Mucosa of descending colon (tissue), 3 donors: ENCODE measurements around the gene DIRAS1. TPM values are rescaled to one million over a fixed set of nuclear protein-coding genes. Genes with fewer than 3 reads are reported as not detected.

ENCODE experiments used
- ATAC-seq: fragments of 200-7000 bp; cut with Tn5 transposase; one replicate; pipeline ENCODE4 v1.9.1; 2020; ENCODE audit warnings: mild to moderate bottlenecking, moderate library complexity
- DNase-seq, 3 donors: peaks; one replicate each; pipeline ENCODE4 v3.0.0-alpha.2; 2020
- H3K36me3 ChIP-seq: fragments of 200-600 bp; one replicate; pipeline ENCODE4 v1.8.0; 2021; ENCODE audit warnings: low read depth, mild to moderate bottlenecking
- H3K4me1 ChIP-seq: fragments of 200-600 bp; one replicate; pipeline ENCODE4 v1.8.0; 2021; ENCODE audit warnings: low read depth, mild to moderate bottlenecking
- H3K4me3 ChIP-seq: fragments of 200-600 bp; one replicate; pipeline ENCODE4 v1.8.0; 2021; ENCODE audit warnings: mild to moderate bottlenecking
- H3K9me3 ChIP-seq: fragments of 200-600 bp; one replicate; pipeline ENCODE4 v1.8.0; 2021; ENCODE audit warnings: mild to moderate bottlenecking
- intact Hi-C, 2 donors: fragments of 100-400 bp; cut with DNase I in 1 of 2; cut with micrococcal nuclease in 1 of 2; formaldehyde crosslinking; loops; one replicate each; pipeline versions ENCODE4 v1.11.0 to v1.11.1; 2022; cut with DNase I, micrococcal nuclease
- total RNA-seq, 3 donors: library from RNA; stranded (reverse); fragmentation: NEBNext Ultra II Directional in 2 of 3; extraction: Animal tissue kit (Norgen Biotek cat#: 25700) in 2 of 3; gene quantifications; one replicate each; pipeline versions ENCODE4 v1.2.1 to v1.2.4, GENCODE V29; 2021 to 2023
- TF ChIP-seq, protein P1 (sequence below): fragments of 200-600 bp; IDR thresholded peaks from one replicate; pipeline ENCODE4 v1.8.0; 2022; ENCODE audit warnings: antibody characterized with exemption, mild to moderate bottlenecking
- donor health status: DM: no; HTN: no; CAD: no; lungs with moderate emphysema.
- donor health status: DM: no; HTN: no; CAD: no.
- donor health status: DM: no; HTN: yes; CAD: no.

The DIRAS1 gene
- total RNA-seq, 3 donors from 2014 or later, result 0.20 to 1.7 (median 0.80) TPM

- intact Hi-C loops, result no loop called here
- H3K4me3 ChIP-seq, result no peak overlapping the region
- no peak for ATAC-seq
- no peaks in the 10 kb centered on the region for H3K9me3 ChIP-seq
- TF ChIP-seq, protein P1, sequence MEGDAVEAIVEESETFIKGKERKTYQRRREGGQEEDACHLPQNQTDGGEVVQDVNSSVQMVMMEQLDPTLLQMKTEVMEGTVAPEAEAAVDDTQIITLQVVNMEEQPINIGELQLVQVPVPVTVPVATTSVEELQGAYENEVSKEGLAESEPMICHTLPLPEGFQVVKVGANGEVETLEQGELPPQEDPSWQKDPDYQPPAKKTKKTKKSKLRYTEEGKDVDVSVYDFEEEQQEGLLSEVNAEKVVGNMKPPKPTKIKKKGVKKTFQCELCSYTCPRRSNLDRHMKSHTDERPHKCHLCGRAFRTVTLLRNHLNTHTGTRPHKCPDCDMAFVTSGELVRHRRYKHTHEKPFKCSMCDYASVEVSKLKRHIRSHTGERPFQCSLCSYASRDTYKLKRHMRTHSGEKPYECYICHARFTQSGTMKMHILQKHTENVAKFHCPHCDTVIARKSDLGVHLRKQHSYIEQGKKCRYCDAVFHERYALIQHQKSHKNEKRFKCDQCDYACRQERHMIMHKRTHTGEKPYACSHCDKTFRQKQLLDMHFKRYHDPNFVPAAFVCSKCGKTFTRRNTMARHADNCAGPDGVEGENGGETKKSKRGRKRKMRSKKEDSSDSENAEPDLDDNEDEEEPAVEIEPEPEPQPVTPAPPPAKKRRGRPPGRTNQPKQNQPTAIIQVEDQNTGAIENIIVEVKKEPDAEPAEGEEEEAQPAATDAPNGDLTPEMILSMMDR, result no peak
- peaks cover 4% of the 10 kb centered on the region for H3K4me1 ChIP-seq
- DNase-seq, result no peak
- no peaks in the 10 kb centered on the region for H3K36me3 ChIP-seq
Observed at GRCh38 chr19:2691951-2692350, 29.2 kb downstream of the DIRAS1 start.

DNA sequence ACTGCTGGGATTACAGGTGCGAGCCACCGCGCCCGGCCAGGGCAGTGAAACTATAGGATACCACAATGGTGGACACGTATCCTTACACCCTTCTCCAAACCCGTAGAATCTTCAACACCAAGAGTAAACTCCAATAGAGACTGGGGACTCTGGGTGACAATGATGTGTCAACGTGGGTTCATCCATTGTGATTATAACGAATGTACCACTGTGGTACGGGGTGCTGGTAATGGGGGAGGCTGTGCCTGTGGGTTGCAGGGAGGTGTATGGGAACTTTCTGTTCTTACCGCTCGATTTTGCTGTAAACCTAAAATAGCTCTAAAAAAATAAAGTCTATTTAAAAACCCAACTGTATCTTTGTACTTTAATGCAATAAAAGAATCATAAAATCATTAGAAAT is 30.3 kb downstream of the DIRAS1 start:
- ATAC-seq (no peak), DNase-seq (no peak)
- H3K4me1 ChIP-seq, result peaks cover 2% of the 10 kb centered on the region
- no peaks in the 10 kb centered on the region for H3K9me3 ChIP-seq
- no peak overlapping the region for H3K4me3 ChIP-seq
- TF ChIP-seq, protein P1, result no peak
- no peaks in the 10 kb centered on the region for H3K36me3 ChIP-seq
- intact Hi-C loops, result no loop called here

GRCh38 chr19:2686360-2686759 is 34.8 kb downstream of the DIRAS1 start:
- DNase-seq (no peak), ATAC-seq (no peak)
- H3K36me3 ChIP-seq, result no peaks in the 10 kb centered on the region
- no peaks in the 10 kb centered on the region for H3K4me1 ChIP-seq
- no peak overlapping the region for H3K4me3 ChIP-seq
- TF ChIP-seq, protein P1, result no peak
- H3K9me3 ChIP-seq, result no peaks in the 10 kb centered on the region
- intact Hi-C loops, result no loop called here

GRCh38 chr19:2685204-2685704 is 35.9 kb downstream of the DIRAS1 start:
- H3K9me3 ChIP-seq, result no peaks in the 10 kb centered on the region
- intact Hi-C loops, result no loop called here
- H3K36me3 ChIP-seq, result no peaks in the 10 kb centered on the region
- no peak overlapping the region for H3K4me3 ChIP-seq
- no peak for DNase-seq
- TF ChIP-seq, protein P1, result no peak
- no peak for ATAC-seq
- no peaks in the 10 kb centered on the region for H3K4me1 ChIP-seq

DNA sequence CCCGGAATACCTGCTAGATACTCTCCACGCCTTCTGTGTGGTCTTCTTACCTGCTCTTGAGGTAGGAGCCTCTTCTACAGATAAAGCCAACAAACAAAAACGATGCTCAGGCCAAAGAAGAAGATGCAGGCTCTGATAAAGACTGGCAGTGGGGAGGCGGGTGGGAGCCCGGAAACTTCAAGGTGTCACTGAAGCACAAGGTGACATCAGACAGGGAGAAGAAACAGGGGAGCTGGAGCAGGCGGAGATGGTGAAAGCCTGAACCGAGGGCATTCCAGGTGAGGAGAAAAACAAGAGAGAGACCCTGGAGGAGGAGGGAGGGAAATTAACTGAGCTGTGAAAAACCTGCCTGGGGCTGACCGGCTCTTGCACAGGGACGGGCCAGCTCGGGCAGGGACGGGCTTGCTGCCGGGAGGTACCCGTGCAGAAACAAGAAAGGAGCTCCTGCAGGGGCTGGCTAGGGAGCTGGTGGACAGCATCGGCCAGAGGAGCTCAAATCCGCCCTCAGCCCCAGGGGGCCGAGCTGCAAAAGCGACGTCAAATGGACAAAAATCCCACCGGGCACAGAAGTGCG is 37.7 kb downstream of the DIRAS1 start:
- ATAC-seq (no peak), DNase-seq (no peak)
- Histone ChIP-seq H3K4me3 (no peak overlapping the region), H3K9me3 (no peaks in the 10 kb centered on the region), H3K4me1 (no peaks in the 10 kb centered on the region), H3K36me3 (no peaks in the 10 kb centered on the region)
- TF ChIP-seq, protein P1, result no peak
- intact Hi-C loops, result no loop called here

GRCh38 chr19:2680808-2681207 is 40.4 kb downstream of the DIRAS1 start:
- Histone ChIP-seq H3K36me3 (no peaks in the 10 kb centered on the region), H3K9me3 (no peaks in the 10 kb centered on the region), H3K4me3 (no peak overlapping the region), H3K4me1 (no peaks in the 10 kb centered on the region)
- peak; percentile 34 for ATAC-seq
- TF ChIP-seq, protein P1, result no peak
- DNase-seq, result no peak
- intact Hi-C loops, result no loop called here
